ENCODE measurements around the gene RUNX1.

- TF ChIP-seq CTCF (IDR thresholded peaks at IDR 0.05) (no peak), POLR2A (IDR thresholded peaks at IDR 0.05) (no peak)
These were observed 24.6 kb downstream of the RUNX1 start for GRCh38 chr21:35024513-35024912.

All from right lobe of liver (tissue), 4 donors.